GM21360 (cell line): ENCODE data around the gene ANKS1A.
"Not testable (repeated sequence)": the region's sequence is repeated elsewhere in the genome, so short reads cannot be mapped to it uniquely, and the experiment has no call there.

ENCODE experiments used
- ATAC-seq: cut with Tn5 transposase; IDR thresholded peaks from one replicate; pipeline ENCODE4 v1.9.1; 2021; ENCODE audit warnings: mild to moderate bottlenecking, moderate library complexity; ENCODE audit not compliant: unreplicated experiment

The ANKS1A gene

GRCh38 chr6:34985236-34985635 is 96.2 kb downstream of the ANKS1A start:
- no peak for ATAC-seq

GRCh38 chr6:34986845-34987246 is 97.8 kb downstream of the ANKS1A start:
- ATAC-seq, result no peak

- ATAC-seq, result no peak
Observed at GRCh38 chr6:34987506-34987905, 98.5 kb downstream of the ANKS1A start.

- no peak for ATAC-seq
Observed at GRCh38 chr6:34990971-34991560, 102.0 kb downstream of the ANKS1A start.

GRCh38 chr6:34992376-34992775 is 103.3 kb downstream of the ANKS1A start:
- ATAC-seq, result no peak

GRCh38 chr6:34993213-34993612 is 104.2 kb downstream of the ANKS1A start:
- ATAC-seq, result no peak

- no peak for ATAC-seq
Observed at GRCh38 chr6:34994693-34995092, 105.6 kb downstream of the ANKS1A start.

- ATAC-seq, result not testable (repeated sequence)
Observed at GRCh38 chr6:34998417-34998816, 109.4 kb downstream of the ANKS1A start.

- not testable (repeated sequence) for ATAC-seq
Observed at GRCh38 chr6:34999153-34999552, 110.1 kb downstream of the ANKS1A start.

- ATAC-seq, result not testable (repeated sequence)
Observed at GRCh38 chr6:34999962-35000361, 110.9 kb downstream of the ANKS1A start.

GRCh38 chr6:35001349-35001748 is 112.3 kb downstream of the ANKS1A start:
- ATAC-seq, result not testable (repeated sequence)

- ATAC-seq, result not testable (repeated sequence)
Observed at GRCh38 chr6:35003886-35004530, 115.0 kb downstream of the ANKS1A start.

GRCh38 chr6:35007016-35007415 is 118.0 kb downstream of the ANKS1A start:
- no peak for ATAC-seq

- ATAC-seq, result no peak
Observed at GRCh38 chr6:35008858-35009257, 119.8 kb downstream of the ANKS1A start.

GRCh38 chr6:35011096-35012041 is 122.3 kb downstream of the ANKS1A start:
- peak; percentile 65 for ATAC-seq

GRCh38 chr6:35013701-35014100 is 124.6 kb downstream of the ANKS1A start:
- no peak for ATAC-seq

GRCh38 chr6:35014341-35014740 is 125.3 kb downstream of the ANKS1A start:
- ATAC-seq, result no peak

GRCh38 chr6:35014786-35015185 is 125.7 kb downstream of the ANKS1A start:
- ATAC-seq, result no peak

- no peak for ATAC-seq
Observed at GRCh38 chr6:35015476-35015875, 126.4 kb downstream of the ANKS1A start.

GRCh38 chr6:35015996-35016395 is 126.9 kb downstream of the ANKS1A start:
- no peak for ATAC-seq

GRCh38 chr6:35016502-35017321 is 127.7 kb downstream of the ANKS1A start:
- no peak for ATAC-seq
